ENCODE data around the gene EVPLL. TPM values are rescaled to one million over a fixed set of nuclear protein-coding genes. Genes with fewer than 3 reads are reported as not detected.
"Not testable (repeated sequence)": the region's sequence is repeated elsewhere in the genome, so short reads cannot be mapped to it uniquely, and the experiment has no call there.

Gene EVPLL
- total RNA-seq, 5 donors from 2014 or later (not counting 1 experiment from before 2014, with no cell fraction given): not detected

- Histone ChIP-seq H3K9me3 (no peaks in the 10 kb centered on the region), H3K36me3 (ENCODE audit: control insufficient read depth in 2 of 2, extremely low read depth in 1 of 2, insufficient read depth in 1 of 2, low read length in 1 of 2) (peaks cover 0 to 2% of the 10 kb centered on the region in 2 donors), H3K27me3 (replicated peaks in 1 of 2; ENCODE audit: control insufficient read depth in 2 of 2, extremely low read depth in 1 of 2, insufficient read depth in 2 of 2, low read length in 1 of 2) (no peaks in the 10 kb centered on the region), H3K4me1 (ENCODE audit: control insufficient read depth in 1 of 2, extremely low read depth in 1 of 2, insufficient read depth in 2 of 2, low read length in 2 of 2) (peaks cover 3 to 22% of the 10 kb centered on the region in 2 experiments), H3K4me3 (ENCODE audit: control insufficient read depth in 1 of 2, extremely low read depth in 1 of 2, low read length in 1 of 2) (peak within 1 kb of the TSS; percentile 68 to 92), H3K27ac (ENCODE audit: low read length) (peak within 1 kb of the TSS; percentile 23)
- ChIA-PET CTCF (interaction anchor here in 1 of 2 donors (0.6 kb wide), 1 partner anchor 43 kb away, joined by 3 read pairs; no protein-coding TSS in a partner anchor), POLR2A (no interaction called here)
- H3K36me3 Mint-ChIP-seq: no peaks in the 10 kb centered on the region
- peaks cover 10 to 15% (median 15%) of the 10 kb centered on the region in 3 donors for H3K4me1 Mint-ChIP-seq
- H3K4me3 Mint-ChIP-seq: peak within 1 kb of the TSS; percentile 85 to 89 (median 89)
- no peaks in the 10 kb centered on the region for H3K9me3 Mint-ChIP-seq
- H3K27ac Mint-ChIP-seq: peak within 1 kb of the TSS; percentile 70 to 86
- ATAC-seq (replicated peaks in 1 of 4) (peak; percentile 100), DNase-seq (peak; percentile 78 to 94 (median 87))
- H3K27me3 Mint-ChIP-seq: no peaks in the 10 kb centered on the region
- under 1% methylated on average over 60 of the region's 76 CpGs for WGBS (ENCODE audit: insufficient coverage)
These were observed 14.2 kb upstream of the EVPLL start, which contains the start of gene SHMT1 for GRCh38 chr17:18363101-18364049. Gene SHMT1, minus strand, starts transcription at chr17:18363550. Its CDS starts 7,569 bp downstream, at chr17:18355981.

GRCh38 chr17:18364166-18364565 is 13.4 kb upstream of the EVPLL start:
- no peaks in the 10 kb centered on the region for H3K36me3 Mint-ChIP-seq
- H3K4me3 Mint-ChIP-seq: peak overlapping the region in 1 of 3 donors; percentile 13

GRCh38 chr17:18368946-18369345 is 8.6 kb upstream of the EVPLL start:
- CTCF ChIA-PET: no interaction called here
- Mint-ChIP-seq H3K27ac (no peak overlapping the region), H3K4me1 (peaks cover 0 to 6% (median 0%) of the 10 kb centered on the region in 3 donors), H3K27me3 (peaks cover 0 to 15% of the 10 kb centered on the region in 2 donors), H3K9me3 (no peaks in the 10 kb centered on the region), H3K4me3 (no peak overlapping the region), H3K36me3 (no peaks in the 10 kb centered on the region)
- no peak overlapping the region for H3K4me3 ChIP-seq (ENCODE audit: control insufficient read depth in 1 of 2, extremely low read depth in 1 of 2, low read length in 1 of 2)
- no peak for DNase-seq
- peaks cover 0 to 4% of the 10 kb centered on the region in 2 experiments for H3K4me1 ChIP-seq (ENCODE audit: control insufficient read depth in 1 of 2, extremely low read depth in 1 of 2, insufficient read depth in 2 of 2, low read length in 2 of 2)
- WGBS (ENCODE audit: insufficient coverage): 96% methylated on average over 4 of the region's 8 CpGs
- no peak for ATAC-seq (replicated peaks in 1 of 4)
- POLR2A ChIA-PET: no interaction called here
- no peaks in the 10 kb centered on the region for H3K9me3 ChIP-seq
- peaks cover 0 to 20% of the 10 kb centered on the region in 2 experiments for H3K27me3 ChIP-seq (replicated peaks in 1 of 2; ENCODE audit: control insufficient read depth in 2 of 2, extremely low read depth in 1 of 2, insufficient read depth in 2 of 2, low read length in 1 of 2)
- no peak overlapping the region for H3K27ac ChIP-seq (ENCODE audit: low read length)
- no peaks in the 10 kb centered on the region for H3K36me3 ChIP-seq (ENCODE audit: control insufficient read depth in 2 of 2, extremely low read depth in 1 of 2, insufficient read depth in 1 of 2, low read length in 1 of 2)

More at GRCh38 chr17:18364166-18364565, 13.4 kb upstream of the EVPLL start:
- no peak for ATAC-seq (replicated peaks in 1 of 4)
- Histone ChIP-seq H3K4me3 (ENCODE audit: control insufficient read depth in 1 of 2, extremely low read depth in 1 of 2, low read length in 1 of 2) (no peak overlapping the region), H3K27ac (ENCODE audit: low read length) (no peak overlapping the region), H3K4me1 (ENCODE audit: control insufficient read depth in 1 of 2, extremely low read depth in 1 of 2, insufficient read depth in 2 of 2, low read length in 2 of 2) (peaks cover 3 to 22% of the 10 kb centered on the region in 2 experiments), H3K9me3 (no peaks in the 10 kb centered on the region), H3K36me3 (ENCODE audit: control insufficient read depth in 2 of 2, extremely low read depth in 1 of 2, insufficient read depth in 1 of 2, low read length in 1 of 2) (no peaks in the 10 kb centered on the region), H3K27me3 (replicated peaks in 1 of 2; ENCODE audit: control insufficient read depth in 2 of 2, extremely low read depth in 1 of 2, insufficient read depth in 2 of 2, low read length in 1 of 2) (no peaks in the 10 kb centered on the region)
- ChIA-PET CTCF (no interaction called here), POLR2A (no interaction called here)
- H3K27ac Mint-ChIP-seq: no peak overlapping the region
- WGBS (ENCODE audit: insufficient coverage): 100% methylated on average over 1 of the region's 6 CpGs
- peaks cover 10 to 15% (median 15%) of the 10 kb centered on the region in 3 donors for H3K4me1 Mint-ChIP-seq
- no peaks in the 10 kb centered on the region for H3K9me3 Mint-ChIP-seq
- no peak for DNase-seq
- H3K27me3 Mint-ChIP-seq: no peaks in the 10 kb centered on the region

- WGBS (ENCODE audit: insufficient coverage): 60% methylated on average over 5 of the region's 5 CpGs
These were observed 6.8 kb upstream of the EVPLL start for GRCh38 chr17:18370761-18371160.

GRCh38 chr17:18371455-18371854 is 6.1 kb upstream of the EVPLL start:
- CTCF ChIA-PET: no interaction called here
- H3K27ac ChIP-seq (ENCODE audit: low read length): no peak overlapping the region
- Mint-ChIP-seq H3K36me3 (no peaks in the 10 kb centered on the region), H3K27me3 (peaks cover 0 to 15% of the 10 kb centered on the region in 2 donors), H3K9me3 (no peaks in the 10 kb centered on the region), H3K27ac (no peak overlapping the region), H3K4me1 (peaks cover 0 to 6% (median 0%) of the 10 kb centered on the region in 3 donors), H3K4me3 (no peak overlapping the region)
- DNase-seq: no peak
- no peak for ATAC-seq (replicated peaks in 1 of 4)
- no peak overlapping the region for H3K4me3 ChIP-seq (ENCODE audit: control insufficient read depth in 1 of 2, extremely low read depth in 1 of 2, low read length in 1 of 2)
- POLR2A ChIA-PET: no interaction called here
- 83% methylated on average over 1 of the region's 7 CpGs for WGBS (ENCODE audit: insufficient coverage)
- no peaks in the 10 kb centered on the region for H3K36me3 ChIP-seq (ENCODE audit: control insufficient read depth in 2 of 2, extremely low read depth in 1 of 2, insufficient read depth in 1 of 2, low read length in 1 of 2)
- peaks cover 0 to 23% of the 10 kb centered on the region in 2 experiments for H3K27me3 ChIP-seq (replicated peaks in 1 of 2; ENCODE audit: control insufficient read depth in 2 of 2, extremely low read depth in 1 of 2, insufficient read depth in 2 of 2, low read length in 1 of 2)
- no peaks in the 10 kb centered on the region for H3K9me3 ChIP-seq
- H3K4me1 ChIP-seq (ENCODE audit: control insufficient read depth in 1 of 2, extremely low read depth in 1 of 2, insufficient read depth in 2 of 2, low read length in 2 of 2): no peaks in the 10 kb centered on the region

More at GRCh38 chr17:18370761-18371160, 6.8 kb upstream of the EVPLL start:
- no peaks in the 10 kb centered on the region for H3K36me3 Mint-ChIP-seq
- H3K27me3 Mint-ChIP-seq: peaks cover 0 to 15% of the 10 kb centered on the region in 2 donors
- Histone ChIP-seq H3K27me3 (replicated peaks in 1 of 2; ENCODE audit: control insufficient read depth in 2 of 2, extremely low read depth in 1 of 2, insufficient read depth in 2 of 2, low read length in 1 of 2) (peaks cover 0 to 20% of the 10 kb centered on the region in 2 experiments), H3K27ac (ENCODE audit: low read length) (no peak overlapping the region), H3K4me3 (ENCODE audit: control insufficient read depth in 1 of 2, extremely low read depth in 1 of 2, low read length in 1 of 2) (no peak overlapping the region), H3K4me1 (ENCODE audit: control insufficient read depth in 1 of 2, extremely low read depth in 1 of 2, insufficient read depth in 2 of 2, low read length in 2 of 2) (no peaks in the 10 kb centered on the region), H3K36me3 (ENCODE audit: control insufficient read depth in 2 of 2, extremely low read depth in 1 of 2, insufficient read depth in 1 of 2, low read length in 1 of 2) (no peaks in the 10 kb centered on the region), H3K9me3 (no peaks in the 10 kb centered on the region)
- ChIA-PET CTCF (no interaction called here), POLR2A (no interaction called here)
- peaks cover 0 to 6% (median 0%) of the 10 kb centered on the region in 3 donors for H3K4me1 Mint-ChIP-seq
- DNase-seq (no peak), ATAC-seq (replicated peaks in 1 of 4) (no peak)
- no peak overlapping the region for H3K4me3 Mint-ChIP-seq
- no peaks in the 10 kb centered on the region for H3K9me3 Mint-ChIP-seq
- H3K27ac Mint-ChIP-seq: no peak overlapping the region

- H3K27me3 Mint-ChIP-seq: peaks cover 0 to 15% of the 10 kb centered on the region in 2 donors
- CTCF ChIA-PET: interaction anchor here (0.6 kb wide), 2 partner anchors 563 to 1097 kb away, joined by 3 read pairs; no protein-coding TSS in a partner anchor
- H3K36me3 Mint-ChIP-seq; H3K36me3 ChIP-seq (ENCODE audit: control insufficient read depth in 2 of 2, extremely low read depth in 1 of 2, insufficient read depth in 1 of 2, low read length in 1 of 2); H3K4me3 ChIP-seq (ENCODE audit: control insufficient read depth in 1 of 2, extremely low read depth in 1 of 2, low read length in 1 of 2); H3K9me3 Mint-ChIP-seq; H3K4me1 ChIP-seq (ENCODE audit: control insufficient read depth in 1 of 2, extremely low read depth in 1 of 2, insufficient read depth in 2 of 2, low read length in 2 of 2); H3K27ac ChIP-seq (ENCODE audit: low read length); H3K27ac Mint-ChIP-seq; H3K4me3 Mint-ChIP-seq; DNase-seq; H3K4me1 Mint-ChIP-seq; ATAC-seq (replicated peaks in 1 of 4); H3K9me3 ChIP-seq; POLR2A ChIA-PET: not testable (repeated sequence)
- no CpG with 5 or more reads among the region's 6 CpGs for WGBS (ENCODE audit: insufficient coverage)
- H3K27me3 ChIP-seq (replicated peaks in 1 of 2; ENCODE audit: control insufficient read depth in 2 of 2, extremely low read depth in 1 of 2, insufficient read depth in 2 of 2, low read length in 1 of 2): peaks cover 0 to 24% of the 10 kb centered on the region in 2 experiments
These were observed 4.4 kb upstream of the EVPLL start for GRCh38 chr17:18373181-18373580.
